Heart left ventricle (tissue), 16 donors: ENCODE data around the gene TRMO. TPM values are rescaled to one million over a fixed set of nuclear protein-coding genes. Genes with fewer than 3 reads are reported as not detected.

ENCODE experiments used
- ATAC-seq, 4 donors: fragments of 200-7000 bp; cut with Tn5 transposase; one replicate each; pipeline ENCODE4 v1.9.1; 2020 to 2022; ENCODE audit warnings: moderate library complexity in 4 of 4, mild to moderate bottlenecking in 3 of 4, moderate number of reproducible peaks in 1 of 4
- DNase-seq, 5 donors: peaks; one replicate each; pipeline ENCODE4 v3.0.0-alpha.2; 2020
- H3K27ac ChIP-seq, 12 donors: fragments of 200-600 bp; sonication (generic) in 4 of 12; one replicate each; pipeline versions ENCODE4 v1.5.0 to v1.8.0; 2016 to 2022; ENCODE audit warnings: mild to moderate bottlenecking in 2 of 12
- H3K27me3 ChIP-seq, 9 donors: fragments of 200-600 bp; sonication (generic) in 2 of 9; one replicate each; pipeline versions ENCODE4 v1.5.1 to v1.8.0; 2016 to 2022; ENCODE audit warnings: mild to moderate bottlenecking in 3 of 9
- H3K36me3 ChIP-seq, 9 donors: fragments of 200-600 bp; sonication (generic) in 2 of 9; one replicate each; pipeline versions ENCODE4 v1.5.0 to v1.8.0; 2018 to 2022; ENCODE audit warnings: mild to moderate bottlenecking in 2 of 9
- H3K4me1 ChIP-seq, 12 donors: fragments of 200-600 bp; sonication (generic) in 4 of 12; one replicate each; pipeline versions ENCODE4 v1.5.0 to v1.8.0; 2016 to 2022; ENCODE audit warnings: mild to moderate bottlenecking in 3 of 12
- H3K4me3 ChIP-seq, 12 donors: fragments of 200-600 bp; sonication (generic) in 4 of 12; one replicate each; pipeline versions ENCODE4 v1.5.0 to v1.8.0; 2017 to 2022; ENCODE audit warnings: mild to moderate bottlenecking in 9 of 12, moderate library complexity in 4 of 12
- H3K9me3 ChIP-seq, 12 donors: fragments of 200-600 bp; sonication (generic) in 4 of 12; one replicate each; pipeline versions ENCODE4 v1.5.0 to v1.8.0; 2016 to 2022; ENCODE audit warnings: mild to moderate bottlenecking in 1 of 12
- CTCF ChIP-seq, 12 donors: fragments of 200-600 bp; sonication (generic) in 4 of 12; IDR thresholded peaks; one replicate each; pipeline versions ENCODE4 v1.5.0 to v1.8.0; 2018 to 2022; ENCODE audit warnings: antibody characterized with exemption in 12 of 12, mild to moderate bottlenecking in 5 of 12
- POLR2A ChIP-seq, 2 donors: fragments of 450-650 bp; IDR thresholded peaks; one replicate each; pipeline ENCODE4 v1.6.1; 2017; ENCODE audit warnings: antibody characterized with exemption in 2 of 2, mild to moderate bottlenecking in 2 of 2, moderate library complexity in 2 of 2
- WGBS, 4 donors: extraction: QIAGEN DNeasy Blood & Tissue Kit in 2 of 4; methylation state at CpG; one replicate each; pipeline versions ENCODE4 v1.1.5 to v1.1.7; 2013 to 2018; 5-methylcytosine and 5-hydroxymethylcytosine counted together
- intact Hi-C, 10 donors: fragments of 100-400 bp; cut with DNase I; formaldehyde crosslinking; loops; one replicate each; pipeline versions ENCODE4 v1.11.1 to v1.14.2; 2022
- polyA plus RNA-seq, 2 donors: library from polyadenylated mRNA; stranded (reverse); fragments of 200-250 nt; gene quantifications; one replicate each; pipeline ENCODE4 v1.2.3, GENCODE V29; 2013
- total RNA-seq, 9 donors: library from RNA; depleted of rRNA in 2 of 9; stranded (reverse); fragments of >200 nt in 2 of 9; fragmentation: NEBNext Ultra II Directional in 3 of 9; extraction: Animal tissue kit (Norgen Biotek cat#: 25700) in 3 of 9; gene quantifications; one replicate each; pipeline versions ENCODE4 v1.1.0 to v1.2.4, GENCODE V29; 2016 to 2023
- donor health status: ischemic (EF 13 %, LVEDD 7.1; RV severe dilation, severe dysfunction).
- donor health status: healthy with polysubstance abuse.
- donor health status: DM: no; HTN: yes; CAD: no.
- donor health status: DM: no; HTN: no; CAD: no.
- donor health status: ischemic (EF 25% LVEDD 6.9; RV normal size, moderate dysfunction).
- donor health status: ischemic (EF 25% LVEDD 5.7; RV mildly dilated, moderate dysfunction).
- donor health status: healthy.
- donor health status: DM: yes; HTN: yes; CAD: no.
- donor health status: ischemic (EF 35%, LVEDD 5.7; RV mildly dilated, moderate dysfunction).
- donor health status: nonischemic (EF 11% LVEDD 7.7; RV severe dilation, severe dysfunction).
- donor health status: DM: yes; HTN: yes; CAD: no.
- donor health status: PGD.
- donor health status: ischemic (EF 29% LVEDD 5.4; RV normal size, mild dysfunction).
- donor health status: nonischemic (EF 23%, LVEDD 6.1; RV moderate dilation, normal function).

TRMO gene
- total and polyA plus RNA-seq, 11 donors, result 2.8 to 23.3 (median 8.0) TPM

- no peak overlapping the region for H3K27ac ChIP-seq
- peaks cover 0 to 27% (median 14%) of the 10 kb centered on the region in 12 donors for H3K4me1 ChIP-seq
- H3K27me3 ChIP-seq, result peaks cover 0 to 42% (median 0%) of the 10 kb centered on the region in 9 donors
- intact Hi-C loops, result loop anchor here in 6 of 10 donors (2.0 to 10.0 kb wide), 7 partner anchors 52 to 337 kb away; partner anchors contain the start of gene ANP32B (in 2 of the 6)
- no peak for TF ChIP-seq CTCF (IDR thresholded peaks at IDR 0.05)
- TF ChIP-seq POLR2A (IDR thresholded peaks at IDR 0.05), result no peak
- ATAC-seq (no peak), DNase-seq (no peak)
- H3K36me3 ChIP-seq, result no peaks in the 10 kb centered on the region
- H3K4me3 ChIP-seq, result no peak overlapping the region
- H3K9me3 ChIP-seq, result no peaks in the 10 kb centered on the region
- 70 to 78% (median 73%) methylated on average over 5 of the region's 5 CpGs for WGBS, 4 donors
Measured at GRCh38 chr9:97925497-97926334, 3.4 kb upstream of the TRMO start.

GRCh38 chr9:97924386-97924785 is 2.1 kb upstream of the TRMO start:
- 48 to 63% (median 56%) methylated on average over 4 of the region's 4 CpGs for WGBS, 4 donors
- TF ChIP-seq CTCF (IDR thresholded peaks at IDR 0.05) (no peak), POLR2A (IDR thresholded peaks at IDR 0.05) (no peak)
- H3K27me3 ChIP-seq, result peaks cover 0 to 35% (median 0%) of the 10 kb centered on the region in 9 donors
- no peak overlapping the region for H3K27ac ChIP-seq
- intact Hi-C loops, result loop anchor here in 8 of 10 donors (1.0 to 10.0 kb wide), 10 partner anchors 58 to 338 kb away; partner anchors contain the start of gene ANP32B (in 4 of the 8)
- no peak overlapping the region for H3K4me3 ChIP-seq
- no peaks in the 10 kb centered on the region for H3K9me3 ChIP-seq
- no peaks in the 10 kb centered on the region for H3K36me3 ChIP-seq
- DNase-seq (no peak), ATAC-seq (no peak)
- peaks cover 0 to 40% (median 15%) of the 10 kb centered on the region in 12 donors for H3K4me1 ChIP-seq

- H3K4me3 ChIP-seq, result peak overlapping the region in 9 of 12 donors; percentile 56 to 76 (median 64)
- 0 to 1% (median 0%) methylated on average over 8 of the region's 8 CpGs for WGBS, 4 donors
Measured at GRCh38 chr9:97923529-97924108, 1.3 kb upstream of the TRMO start.

More at GRCh38 chr9:97923529-97924108, 1.3 kb upstream of the TRMO start:
- TF ChIP-seq CTCF (IDR thresholded peaks at IDR 0.05) (peak; percentile 72 to 91 (median 83)), POLR2A (IDR thresholded peaks at IDR 0.05) (no peak)
- Histone ChIP-seq H3K4me1 (peaks cover 0 to 48% (median 15%) of the 10 kb centered on the region in 12 donors), H3K27me3 (peaks cover 0 to 29% (median 0%) of the 10 kb centered on the region in 9 donors), H3K27ac (peak overlapping the region in 9 of 12 donors; percentile 89 to 99 (median 97)), H3K36me3 (no peaks in the 10 kb centered on the region), H3K9me3 (no peaks in the 10 kb centered on the region)
- ATAC-seq (peak; percentile 18 to 47 (median 28)), DNase-seq (peak; percentile 57 to 84 (median 65))
- intact Hi-C loops, result loop anchor here (1.0 to 10.0 kb wide), 16 partner anchors 59 to 340 kb away; partner anchors contain the start of genes ANP32B (in 7 of the 10), TBC1D2 (in 2 of the 10) and NANS (in 1 of the 10)
